ENCODE data around the gene EFCC1.

DNA sequence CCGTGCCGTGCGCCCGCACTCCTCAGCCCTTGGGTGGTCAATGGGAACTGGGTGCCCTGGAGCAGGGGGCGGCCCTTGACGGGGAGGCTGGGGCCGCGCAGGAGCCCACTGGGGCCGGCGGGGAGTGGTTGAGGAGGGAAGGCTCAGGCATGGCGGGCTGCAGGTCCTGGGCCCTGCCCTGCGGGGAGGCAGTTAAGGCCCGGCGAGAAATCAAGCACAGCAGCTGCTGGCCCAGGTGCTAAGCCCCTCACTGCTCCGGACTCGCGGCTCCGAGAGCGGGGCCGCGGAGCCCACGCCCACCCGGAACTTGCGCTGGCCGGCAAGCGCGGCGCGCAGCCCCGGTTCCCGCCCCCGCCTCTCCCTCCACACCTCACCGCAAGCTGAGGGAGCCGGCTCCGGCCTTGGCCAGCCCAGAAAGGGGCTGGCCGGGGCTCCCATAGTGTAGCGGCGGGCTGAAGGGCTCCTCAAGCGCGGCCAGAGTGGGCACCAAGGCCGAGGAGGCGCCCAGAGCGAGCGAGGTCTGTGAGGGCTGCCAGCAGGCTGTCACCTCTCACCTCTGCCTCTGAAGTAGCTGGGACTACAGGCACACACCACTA is 67.3 kb downstream of the EFCC1 start:
- TF ChIP-seq, protein P1, sequence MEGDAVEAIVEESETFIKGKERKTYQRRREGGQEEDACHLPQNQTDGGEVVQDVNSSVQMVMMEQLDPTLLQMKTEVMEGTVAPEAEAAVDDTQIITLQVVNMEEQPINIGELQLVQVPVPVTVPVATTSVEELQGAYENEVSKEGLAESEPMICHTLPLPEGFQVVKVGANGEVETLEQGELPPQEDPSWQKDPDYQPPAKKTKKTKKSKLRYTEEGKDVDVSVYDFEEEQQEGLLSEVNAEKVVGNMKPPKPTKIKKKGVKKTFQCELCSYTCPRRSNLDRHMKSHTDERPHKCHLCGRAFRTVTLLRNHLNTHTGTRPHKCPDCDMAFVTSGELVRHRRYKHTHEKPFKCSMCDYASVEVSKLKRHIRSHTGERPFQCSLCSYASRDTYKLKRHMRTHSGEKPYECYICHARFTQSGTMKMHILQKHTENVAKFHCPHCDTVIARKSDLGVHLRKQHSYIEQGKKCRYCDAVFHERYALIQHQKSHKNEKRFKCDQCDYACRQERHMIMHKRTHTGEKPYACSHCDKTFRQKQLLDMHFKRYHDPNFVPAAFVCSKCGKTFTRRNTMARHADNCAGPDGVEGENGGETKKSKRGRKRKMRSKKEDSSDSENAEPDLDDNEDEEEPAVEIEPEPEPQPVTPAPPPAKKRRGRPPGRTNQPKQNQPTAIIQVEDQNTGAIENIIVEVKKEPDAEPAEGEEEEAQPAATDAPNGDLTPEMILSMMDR (IDR thresholded peaks at IDR 0.05; ENCODE audit: low read depth, low read length, poor library complexity, severe bottlenecking) = no peak
- no peak for TF ChIP-seq EZH2phosphoT487 (IDR thresholded peaks at IDR 0.05; ENCODE audit: borderline replicate concordance, low read length)
